ENCODE data around the gene SYCE1.
"Not testable (repeated sequence)": the region's sequence is repeated elsewhere in the genome, so short reads cannot be mapped to it uniquely, and the experiment has no call there.

The SYCE1 gene

DNA sequence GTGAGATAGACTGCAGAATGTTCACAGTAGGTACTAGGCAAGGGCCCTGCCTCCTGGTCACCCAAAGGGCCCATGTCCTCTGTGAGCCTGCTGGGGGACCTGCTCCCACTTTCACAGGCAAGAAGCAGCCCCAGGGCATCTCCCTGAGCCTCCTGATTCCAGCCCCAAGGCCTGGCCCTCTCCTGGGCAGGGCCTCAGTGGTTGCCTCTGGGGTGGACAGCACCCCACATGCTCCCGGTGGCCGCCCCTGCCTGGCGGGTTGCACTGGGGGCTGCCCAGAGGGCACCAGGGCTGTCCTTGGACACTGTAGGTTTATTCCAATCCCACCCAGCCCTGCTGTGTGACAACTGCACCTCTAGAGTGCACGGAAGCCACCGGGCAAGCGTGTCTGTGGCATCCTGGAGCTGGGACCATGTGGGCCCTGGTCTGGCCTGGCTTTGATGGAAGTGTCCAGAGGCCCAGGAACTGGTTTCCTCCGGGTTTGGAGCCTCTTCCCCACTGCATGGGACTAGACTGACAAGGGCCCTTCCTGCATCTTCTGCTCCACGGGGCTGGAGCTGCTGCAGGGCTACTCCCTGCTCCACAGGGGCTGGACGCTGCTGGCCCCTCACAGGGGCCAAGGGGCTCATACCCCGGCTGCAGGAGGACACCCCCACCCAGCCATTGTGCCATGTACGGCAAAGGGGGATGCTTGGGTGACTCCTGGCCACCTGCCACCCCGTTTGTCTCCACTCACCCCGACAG lies 25.0 kb upstream of the SYCE1 start:
- Histone ChIP-seq H3K27me3 (ENCODE audit: control insufficient read depth, insufficient read depth, low read length) (no peaks in the 10 kb centered on the region), H3K9ac (no peak overlapping the region), H3K36me3 (ENCODE audit: control insufficient read depth, insufficient read depth, low read length) (no peaks in the 10 kb centered on the region), H3K27ac (no peak overlapping the region), H3K4me2 (ENCODE audit: low read length) (no peak overlapping the region), H3K79me2 (no peaks in the 10 kb centered on the region), H3K4me3 (ENCODE audit: low read depth, low read length) (no peak overlapping the region), H3K4me1 (no peaks in the 10 kb centered on the region), H2AFZ (no peak overlapping the region), H3K9me3 (ENCODE audit: control insufficient read depth, low read length) (no peaks in the 10 kb centered on the region)
- TF ChIP-seq, protein P1, sequence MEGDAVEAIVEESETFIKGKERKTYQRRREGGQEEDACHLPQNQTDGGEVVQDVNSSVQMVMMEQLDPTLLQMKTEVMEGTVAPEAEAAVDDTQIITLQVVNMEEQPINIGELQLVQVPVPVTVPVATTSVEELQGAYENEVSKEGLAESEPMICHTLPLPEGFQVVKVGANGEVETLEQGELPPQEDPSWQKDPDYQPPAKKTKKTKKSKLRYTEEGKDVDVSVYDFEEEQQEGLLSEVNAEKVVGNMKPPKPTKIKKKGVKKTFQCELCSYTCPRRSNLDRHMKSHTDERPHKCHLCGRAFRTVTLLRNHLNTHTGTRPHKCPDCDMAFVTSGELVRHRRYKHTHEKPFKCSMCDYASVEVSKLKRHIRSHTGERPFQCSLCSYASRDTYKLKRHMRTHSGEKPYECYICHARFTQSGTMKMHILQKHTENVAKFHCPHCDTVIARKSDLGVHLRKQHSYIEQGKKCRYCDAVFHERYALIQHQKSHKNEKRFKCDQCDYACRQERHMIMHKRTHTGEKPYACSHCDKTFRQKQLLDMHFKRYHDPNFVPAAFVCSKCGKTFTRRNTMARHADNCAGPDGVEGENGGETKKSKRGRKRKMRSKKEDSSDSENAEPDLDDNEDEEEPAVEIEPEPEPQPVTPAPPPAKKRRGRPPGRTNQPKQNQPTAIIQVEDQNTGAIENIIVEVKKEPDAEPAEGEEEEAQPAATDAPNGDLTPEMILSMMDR (IDR thresholded peaks at IDR 0.05): no peak

DNA sequence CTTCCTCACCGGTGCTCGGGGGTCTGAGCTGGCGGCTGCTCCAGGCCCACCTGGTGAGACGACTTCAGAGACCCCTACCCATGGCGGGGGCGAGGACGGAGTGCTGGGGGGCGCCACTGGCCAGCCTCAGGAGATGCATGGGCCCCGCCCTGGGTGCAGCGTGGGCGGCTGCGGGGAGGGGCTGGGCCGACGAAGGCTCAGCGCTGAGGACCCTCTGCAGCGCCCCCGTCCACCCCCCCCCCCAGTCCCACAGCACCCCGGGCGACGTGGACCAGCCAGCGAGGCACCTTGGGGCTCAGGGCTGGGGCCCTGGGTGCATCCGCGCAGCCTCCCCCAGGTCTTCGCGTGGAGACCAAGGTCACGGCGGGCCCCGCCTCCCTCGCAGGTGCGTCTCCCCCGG lies 11.7 kb upstream of the SYCE1 start:
- H3K4me1 ChIP-seq; H3K9ac ChIP-seq; H3K79me2 ChIP-seq; H3K27me3 ChIP-seq (ENCODE audit: control insufficient read depth, insufficient read depth, low read length); H3K4me2 ChIP-seq (ENCODE audit: low read length); H3K36me3 ChIP-seq (ENCODE audit: control insufficient read depth, insufficient read depth, low read length); H3K4me3 ChIP-seq (ENCODE audit: low read depth, low read length); H2AFZ ChIP-seq; H3K27ac ChIP-seq; H3K9me3 ChIP-seq (ENCODE audit: control insufficient read depth, low read length): not testable (repeated sequence)

DNA sequence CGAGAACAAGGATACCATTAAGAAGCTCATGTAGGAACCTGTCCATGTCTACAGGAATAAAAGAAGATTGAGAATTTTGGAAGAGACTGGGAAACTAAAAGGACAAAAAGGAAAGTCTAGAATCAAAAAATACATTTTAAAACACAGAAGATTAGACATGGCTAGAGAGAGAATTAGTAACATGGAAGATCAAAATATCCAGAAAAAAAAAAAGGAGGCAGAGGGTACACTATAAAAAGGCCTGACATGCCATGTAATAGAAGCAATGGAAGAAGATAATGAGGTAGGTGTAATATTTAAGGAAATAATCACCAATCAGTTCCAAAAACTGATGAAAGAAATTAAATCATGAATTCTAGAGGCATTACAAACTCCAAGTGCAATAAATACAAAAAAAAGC lies 8.1 kb upstream of the SYCE1 start:
- H2AFZ ChIP-seq; H3K36me3 ChIP-seq (ENCODE audit: control insufficient read depth, insufficient read depth, low read length); H3K4me3 ChIP-seq (ENCODE audit: low read depth, low read length); H3K4me1 ChIP-seq; H3K27me3 ChIP-seq (ENCODE audit: control insufficient read depth, insufficient read depth, low read length); H3K79me2 ChIP-seq; H3K4me2 ChIP-seq (ENCODE audit: low read length); H3K27ac ChIP-seq; H3K9ac ChIP-seq; H3K9me3 ChIP-seq (ENCODE audit: control insufficient read depth, low read length): not testable (repeated sequence)

DNA sequence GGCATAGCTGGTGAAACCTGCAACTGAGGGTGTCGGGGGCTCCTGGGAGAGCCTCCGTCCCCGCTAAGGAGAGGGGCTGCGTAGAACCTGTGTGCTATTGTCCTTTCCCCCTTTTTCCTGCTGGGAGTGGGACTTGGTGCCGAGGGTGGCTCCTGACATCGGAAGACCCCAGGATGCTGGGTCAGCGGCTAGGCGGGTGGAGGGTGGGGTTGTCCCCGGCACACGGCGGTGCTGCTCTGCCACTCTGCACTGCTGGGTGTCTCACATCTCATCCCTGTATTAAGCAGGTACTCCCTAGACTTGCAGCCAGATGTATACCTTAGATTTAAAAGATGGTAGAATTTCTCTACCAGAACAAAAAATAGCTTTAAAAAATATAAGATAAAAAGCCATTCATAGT lies 6.7 kb upstream of the SYCE1 start:
- not testable (repeated sequence) for H3K4me1 ChIP-seq; H3K36me3 ChIP-seq (ENCODE audit: control insufficient read depth, insufficient read depth, low read length); H3K9ac ChIP-seq; H3K4me3 ChIP-seq (ENCODE audit: low read depth, low read length); H3K9me3 ChIP-seq (ENCODE audit: control insufficient read depth, low read length); H3K27me3 ChIP-seq (ENCODE audit: control insufficient read depth, insufficient read depth, low read length); H2AFZ ChIP-seq; H3K27ac ChIP-seq; H3K79me2 ChIP-seq; H3K4me2 ChIP-seq (ENCODE audit: low read length)

DNA sequence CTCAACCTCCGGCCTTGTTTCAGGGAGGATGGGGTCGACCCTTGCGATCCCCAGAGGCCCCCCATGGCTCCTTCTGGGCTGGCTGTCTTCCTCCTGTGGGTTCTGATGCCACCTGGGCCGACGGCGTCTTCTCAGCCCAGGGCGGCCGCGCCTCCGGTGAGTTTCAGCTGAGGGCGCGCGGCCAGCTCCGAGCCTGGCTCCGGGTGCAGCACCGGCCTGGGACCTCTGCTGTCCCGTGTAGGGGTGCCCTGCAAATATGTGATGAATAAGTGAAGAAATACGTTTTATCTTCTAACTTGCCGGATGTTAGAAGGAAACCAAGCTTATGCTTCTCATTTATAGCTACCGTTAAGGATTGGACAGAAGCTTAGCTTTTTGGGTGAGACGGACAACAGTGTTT lies 4.4 kb upstream of the SYCE1 start:
- H3K4me1 ChIP-seq; H3K4me2 ChIP-seq (ENCODE audit: low read length); H3K9me3 ChIP-seq (ENCODE audit: control insufficient read depth, low read length); H3K79me2 ChIP-seq; H3K27me3 ChIP-seq (ENCODE audit: control insufficient read depth, insufficient read depth, low read length); H3K36me3 ChIP-seq (ENCODE audit: control insufficient read depth, insufficient read depth, low read length); H3K9ac ChIP-seq; H3K27ac ChIP-seq; H3K4me3 ChIP-seq (ENCODE audit: low read depth, low read length); H2AFZ ChIP-seq: not testable (repeated sequence)

DNA sequence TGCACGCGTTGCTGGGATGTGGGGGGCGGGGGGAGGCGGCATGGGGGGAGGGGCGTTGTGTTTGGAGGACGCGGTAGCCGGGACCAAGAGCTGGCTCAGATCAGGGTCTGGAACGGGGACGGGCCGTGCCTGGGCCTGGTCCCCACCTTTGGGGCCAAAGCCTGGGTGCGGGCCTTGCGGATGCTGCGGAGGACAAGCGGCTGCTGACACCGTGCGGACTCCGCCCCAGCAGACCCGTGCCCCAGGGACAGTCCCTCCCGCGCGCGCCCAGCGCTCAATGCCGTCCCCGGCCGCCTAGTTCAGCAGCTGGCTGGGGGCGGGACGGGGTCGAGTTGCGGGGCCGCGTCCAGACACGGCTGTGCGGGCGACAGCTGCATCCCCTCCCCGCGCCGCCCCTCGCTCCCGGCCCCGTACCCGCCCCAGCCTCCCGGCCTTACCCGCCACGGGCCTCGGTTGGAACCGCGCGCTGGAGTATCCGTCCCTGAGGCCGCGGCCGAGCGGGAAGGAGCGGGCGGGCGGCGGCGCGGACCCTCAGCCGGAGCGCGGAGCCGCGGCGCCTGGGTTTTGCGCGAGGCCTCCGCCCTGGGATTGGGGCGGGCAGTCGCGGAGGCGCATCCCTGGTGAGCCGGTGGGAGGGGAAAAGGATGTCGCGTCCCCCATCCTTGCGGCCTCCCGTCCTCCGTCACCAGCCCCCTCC lies 3.6 kb upstream of the SYCE1 start:
- not testable (repeated sequence) for H3K9me3 ChIP-seq (ENCODE audit: control insufficient read depth, low read length); H3K36me3 ChIP-seq (ENCODE audit: control insufficient read depth, insufficient read depth, low read length); H3K79me2 ChIP-seq; H3K27me3 ChIP-seq (ENCODE audit: control insufficient read depth, insufficient read depth, low read length); H3K4me2 ChIP-seq (ENCODE audit: low read length); H3K4me3 ChIP-seq (ENCODE audit: low read depth, low read length); H3K27ac ChIP-seq; H2AFZ ChIP-seq; H3K9ac ChIP-seq; H3K4me1 ChIP-seq

DNA sequence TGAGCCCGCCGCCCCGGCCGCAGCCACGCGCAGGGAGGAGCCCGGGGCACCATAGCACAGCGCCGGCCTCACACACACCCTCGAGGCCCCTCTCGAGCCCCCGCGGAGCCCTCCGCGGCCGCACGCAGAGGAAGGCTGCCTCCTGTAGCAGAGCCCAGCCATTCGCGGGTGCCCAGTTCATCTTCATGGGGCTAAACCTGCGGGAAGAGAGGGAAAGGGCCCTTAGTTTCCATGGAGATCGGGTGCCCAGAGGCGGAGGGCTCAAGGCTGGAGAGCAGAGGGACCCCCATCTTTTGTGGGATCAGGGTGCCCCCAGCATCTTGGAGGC lies 2.9 kb upstream of the SYCE1 start:
- H3K4me3 ChIP-seq (ENCODE audit: low read depth, low read length): no peak overlapping the region

More for the DNA sequence above, 2.9 kb upstream of the SYCE1 start:
- H3K36me3 ChIP-seq (ENCODE audit: control insufficient read depth, insufficient read depth, low read length): no peaks in the 10 kb centered on the region
- no peaks in the 10 kb centered on the region for H3K4me1 ChIP-seq
- TF ChIP-seq, protein P1 (IDR thresholded peaks at IDR 0.05): no peak
- no peaks in the 10 kb centered on the region for H3K9me3 ChIP-seq (ENCODE audit: control insufficient read depth, low read length)
- H2AFZ ChIP-seq: no peak overlapping the region
- H3K27me3 ChIP-seq (ENCODE audit: control insufficient read depth, insufficient read depth, low read length): no peaks in the 10 kb centered on the region
- no peaks in the 10 kb centered on the region for H3K79me2 ChIP-seq
- no peak overlapping the region for H3K4me2 ChIP-seq (ENCODE audit: low read length)
- H3K9ac ChIP-seq: no peak overlapping the region
- H3K27ac ChIP-seq: no peak overlapping the region

Data from parathyroid adenoma (tissue), 2 donors.